Epithelial cell of proximal tubule (primary cell): ENCODE data around the gene LRP2BP. TPM values are rescaled to one million over a fixed set of nuclear protein-coding genes. Genes with fewer than 3 reads are reported as not detected.

Experiments used
- DNase-seq: peaks from one replicate; pipeline ENCODE4 v3.0.0-alpha.2; 2011; ENCODE audit warnings: low read depth
- H3K4me3 ChIP-seq: 2 replicates; pipeline ENCODE4 v1.5.1; 2011; ENCODE audit warnings: low read depth, mild to moderate bottlenecking, low read length
- total RNA-seq: library from RNA; depleted of rRNA; stranded (reverse); fragments of >200 nt; gene quantifications from 2 replicates; pipeline ENCODE4 v1.2.3, GENCODE V29; 2015
- TF ChIP-seq, protein P1 (sequence below): conservative IDR thresholded peaks from 2 replicates; pipeline ENCODE4 v1.5.1; 2012; ENCODE audit warnings: low read depth, mild to moderate bottlenecking, low read length

Gene LRP2BP
- total RNA-seq, 1 donor from 2014 or later: 0.06 TPM

GRCh38 chr4:185361872-185362271 is 33.9 kb downstream of the LRP2BP start:
- TF ChIP-seq, protein P1, sequence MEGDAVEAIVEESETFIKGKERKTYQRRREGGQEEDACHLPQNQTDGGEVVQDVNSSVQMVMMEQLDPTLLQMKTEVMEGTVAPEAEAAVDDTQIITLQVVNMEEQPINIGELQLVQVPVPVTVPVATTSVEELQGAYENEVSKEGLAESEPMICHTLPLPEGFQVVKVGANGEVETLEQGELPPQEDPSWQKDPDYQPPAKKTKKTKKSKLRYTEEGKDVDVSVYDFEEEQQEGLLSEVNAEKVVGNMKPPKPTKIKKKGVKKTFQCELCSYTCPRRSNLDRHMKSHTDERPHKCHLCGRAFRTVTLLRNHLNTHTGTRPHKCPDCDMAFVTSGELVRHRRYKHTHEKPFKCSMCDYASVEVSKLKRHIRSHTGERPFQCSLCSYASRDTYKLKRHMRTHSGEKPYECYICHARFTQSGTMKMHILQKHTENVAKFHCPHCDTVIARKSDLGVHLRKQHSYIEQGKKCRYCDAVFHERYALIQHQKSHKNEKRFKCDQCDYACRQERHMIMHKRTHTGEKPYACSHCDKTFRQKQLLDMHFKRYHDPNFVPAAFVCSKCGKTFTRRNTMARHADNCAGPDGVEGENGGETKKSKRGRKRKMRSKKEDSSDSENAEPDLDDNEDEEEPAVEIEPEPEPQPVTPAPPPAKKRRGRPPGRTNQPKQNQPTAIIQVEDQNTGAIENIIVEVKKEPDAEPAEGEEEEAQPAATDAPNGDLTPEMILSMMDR: no peak
- DNase-seq: no peak
- H3K4me3 ChIP-seq: no peak overlapping the region

DNA sequence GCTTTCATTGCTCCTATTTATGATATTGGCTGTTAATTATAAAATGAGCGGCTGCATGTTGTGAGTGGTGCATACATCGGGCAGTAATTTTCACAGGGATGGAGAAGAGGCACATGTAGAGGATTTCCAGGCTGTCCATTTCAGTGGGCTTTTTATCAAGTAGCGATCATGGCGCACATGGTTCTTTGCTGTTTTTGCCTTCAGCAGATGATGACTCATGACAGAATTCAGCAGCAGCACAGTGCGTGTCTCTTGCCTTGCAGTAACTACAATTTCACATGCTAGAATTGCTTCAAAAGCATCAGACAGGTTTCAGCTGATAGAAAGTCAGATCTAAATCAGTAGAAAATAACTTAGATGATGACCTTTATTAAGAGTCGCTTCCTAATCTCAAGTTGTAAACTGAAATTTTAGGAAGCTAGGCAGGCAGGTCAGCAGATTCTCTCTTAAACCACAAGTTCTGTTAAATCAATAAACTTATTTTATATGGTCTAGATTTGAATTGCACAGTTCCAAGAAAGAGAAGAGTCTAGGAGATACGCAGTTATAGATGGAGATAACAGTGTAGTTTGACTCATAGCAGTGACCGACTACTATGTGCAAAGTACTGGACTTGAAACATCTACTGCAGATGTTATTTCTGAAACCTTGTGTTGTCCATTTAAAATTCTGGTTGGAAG is 35.8 kb downstream of the LRP2BP start:
- TF ChIP-seq, protein P1: no peak
- no peak overlapping the region for H3K4me3 ChIP-seq
- no peak for DNase-seq

DNA sequence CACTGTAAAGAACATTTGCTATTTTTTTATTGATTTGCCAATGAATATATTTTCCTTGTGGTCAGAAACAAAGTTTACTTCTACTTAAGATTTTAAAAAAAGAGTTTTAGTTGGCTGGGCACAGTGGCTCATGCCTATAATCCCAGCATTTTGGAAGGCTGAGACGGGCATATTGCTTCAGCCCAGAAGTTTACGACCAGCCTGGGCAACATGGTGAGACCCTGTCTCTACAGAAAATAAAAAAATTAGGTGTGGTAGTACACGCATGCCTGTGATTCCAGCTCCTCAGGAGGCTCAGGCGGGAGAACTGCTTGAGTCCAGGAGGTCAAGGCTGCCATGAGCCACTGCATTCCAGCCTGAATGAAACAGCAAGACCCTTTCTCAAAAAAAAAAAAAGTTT is 36.8 kb downstream of the LRP2BP start:
- TF ChIP-seq, protein P1: no peak
- DNase-seq: no peak
- no peak overlapping the region for H3K4me3 ChIP-seq

- no peak for DNase-seq
These were observed 37.2 kb downstream of the LRP2BP start for GRCh38 chr4:185358514-185358913.

DNA sequence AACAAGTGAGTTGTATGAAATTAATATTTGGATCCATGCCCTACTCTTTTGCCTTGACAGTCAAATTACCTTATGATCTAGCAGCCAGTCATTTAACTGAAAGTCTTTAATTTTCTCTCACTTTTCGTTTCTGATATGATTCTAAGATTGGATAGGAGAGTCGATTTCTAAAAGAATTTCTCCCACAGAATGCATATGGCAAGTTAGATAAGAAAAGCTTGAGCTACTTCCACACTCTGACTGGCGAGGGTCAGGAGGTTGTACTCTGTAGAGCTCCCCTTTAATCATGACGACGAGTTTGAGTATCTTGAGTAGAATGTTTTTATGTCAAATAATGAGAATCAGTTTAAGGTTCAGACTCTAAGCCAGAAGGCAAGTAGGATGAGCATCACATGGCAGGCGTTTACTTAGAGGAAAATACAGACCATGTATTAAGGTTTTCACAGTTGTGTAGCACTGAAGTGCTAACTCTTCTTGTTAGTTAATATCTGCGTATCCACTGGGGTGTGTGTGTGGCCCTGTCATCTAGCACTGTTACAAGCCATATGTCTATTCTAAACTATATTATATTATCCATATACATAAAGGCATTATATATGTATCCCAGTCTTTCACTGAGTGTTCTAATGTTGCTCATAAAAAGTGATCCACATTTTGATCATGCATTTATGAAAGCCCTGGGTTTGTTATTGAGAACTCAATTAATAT is 37.8 kb downstream of the LRP2BP start:
- TF ChIP-seq, protein P1: no peak
- H3K4me3 ChIP-seq: no peak overlapping the region
- no peak for DNase-seq

More at GRCh38 chr4:185358514-185358913, 37.2 kb downstream of the LRP2BP start:
- H3K4me3 ChIP-seq: no peak overlapping the region
- TF ChIP-seq, protein P1: no peak

GRCh38 chr4:185357211-185357610 is 38.5 kb downstream of the LRP2BP start:
- no peak for DNase-seq
- TF ChIP-seq, protein P1: no peak
- H3K4me3 ChIP-seq: no peak overlapping the region
